ENCODE data around the gene EEFSEC.

Gene EEFSEC

GRCh38 chr3:128392818-128393544 lies 239.7 kb downstream of the EEFSEC start:
- no peak for DNase-seq (ENCODE audit: low read depth in 3 of 3)

- DNase-seq (ENCODE audit: low read depth in 3 of 3), result no peak
These were observed 240.8 kb downstream of the EEFSEC start for GRCh38 chr3:128394033-128394432.

GRCh38 chr3:128395046-128395445 lies 241.8 kb downstream of the EEFSEC start:
- DNase-seq (ENCODE audit: low read depth in 3 of 3), result no peak

- DNase-seq (ENCODE audit: low read depth in 3 of 3), result no peak
These were observed 242.3 kb downstream of the EEFSEC start for GRCh38 chr3:128395500-128396162.

GRCh38 chr3:128397484-128397883 lies 244.2 kb downstream of the EEFSEC start:
- no peak for DNase-seq (ENCODE audit: low read depth in 3 of 3)

- DNase-seq (ENCODE audit: low read depth in 3 of 3), result no peak
These were observed 245.3 kb downstream of the EEFSEC start for GRCh38 chr3:128398586-128398985.

- no peak for DNase-seq (ENCODE audit: low read depth in 3 of 3)
These were observed 246.1 kb downstream of the EEFSEC start for GRCh38 chr3:128399221-128399915.

GRCh38 chr3:128400671-128401070 lies 247.4 kb downstream of the EEFSEC start:
- no peak for DNase-seq (ENCODE audit: low read depth in 3 of 3)

- no peak for DNase-seq (ENCODE audit: low read depth in 3 of 3)
These were observed 249.0 kb downstream of the EEFSEC start for GRCh38 chr3:128402319-128402718.

- DNase-seq (ENCODE audit: low read depth in 3 of 3), result no peak
These were observed 249.7 kb downstream of the EEFSEC start for GRCh38 chr3:128402998-128403397.

- no peak for DNase-seq (ENCODE audit: low read depth in 3 of 3)
These were observed 251.2 kb downstream of the EEFSEC start for GRCh38 chr3:128404276-128405068.

- no peak for DNase-seq (ENCODE audit: low read depth in 3 of 3)
These were observed 252.4 kb downstream of the EEFSEC start for GRCh38 chr3:128405554-128406277.

- no peak for DNase-seq (ENCODE audit: low read depth in 3 of 3)
These were observed 254.0 kb downstream of the EEFSEC start for GRCh38 chr3:128407247-128407646.

GRCh38 chr3:128408012-128408692 lies 254.9 kb downstream of the EEFSEC start:
- DNase-seq (ENCODE audit: low read depth in 3 of 3), result no peak

GRCh38 chr3:128408693-128409623 lies 255.7 kb downstream of the EEFSEC start:
- no peak for DNase-seq (ENCODE audit: low read depth in 3 of 3)

GRCh38 chr3:128409624-128410581 lies 256.6 kb downstream of the EEFSEC start:
- no peak for DNase-seq (ENCODE audit: low read depth in 3 of 3)

- no peak for DNase-seq (ENCODE audit: low read depth in 3 of 3)
These were observed 257.6 kb downstream of the EEFSEC start for GRCh38 chr3:128410669-128411573.

All from stimulated activated CD4-positive, alpha-beta T cell treated with anti-CD3 and anti-CD28 coated beads, TNF-alpha, amount 100 ng/mL, for 48 hours (primary cell).